ENCODE results near the gene PDZRN3. TPM values are rescaled to one million over a fixed set of nuclear protein-coding genes. Genes with fewer than 3 reads are reported as not detected.

PDZRN3 gene
- total RNA-seq, 1 experiment from 2014 or later: 5.9 TPM

GRCh38 chr3:73530022-73530396, 94.7 kb downstream of the PDZRN3 start:
- Histone ChIP-seq H3K23ac (ENCODE audit: insufficient read length, low read depth, low read length) (no peak overlapping the region), H3K14ac (ENCODE audit: insufficient read depth, low read length) (no peak overlapping the region), H2AFZ (ENCODE audit: low read length) (no peak overlapping the region), H4K5ac (ENCODE audit: insufficient read length, low read depth, low read length) (no peak overlapping the region), H2BK120ac (ENCODE audit: low read depth, low read length, poor library complexity, severe bottlenecking) (no peak overlapping the region), H4K20me1 (ENCODE audit: control insufficient read depth, insufficient read depth, insufficient read length) (no peaks in the 10 kb centered on the region), H3K23me2 (ENCODE audit: insufficient read length, low read depth, low read length, poor library complexity, severe bottlenecking) (no peaks in the 10 kb centered on the region), H3K4ac (ENCODE audit: low read depth, low read length) (no peak overlapping the region), H3K9me3 (ENCODE audit: control insufficient read depth, low read depth, low read length) (no peaks in the 10 kb centered on the region), H3K27ac (ENCODE audit: insufficient read length, low read depth, low read length) (no peak overlapping the region), H2AK5ac (ENCODE audit: insufficient read length, low read length) (no peak overlapping the region), H3T11ph (ENCODE audit: low read length) (no peak overlapping the region), H3K27me3 (ENCODE audit: insufficient read depth, low read length) (no peaks in the 10 kb centered on the region), H4K91ac (ENCODE audit: insufficient read length, low read depth, low read length) (no peak overlapping the region), H3K79me2 (ENCODE audit: insufficient read depth, low read length) (no peaks in the 10 kb centered on the region), H3K9ac (ENCODE audit: extremely low read depth, insufficient read length, low read length) (no peak overlapping the region), H3K56ac (ENCODE audit: insufficient read length, low read depth, low read length) (no peak overlapping the region), H2BK20ac (ENCODE audit: low read depth, low read length, poor library complexity, severe bottlenecking) (no peak overlapping the region), H4K8ac (replicated peaks; ENCODE audit: insufficient read length, low read depth, low read length) (no peak overlapping the region), H3K18ac (ENCODE audit: insufficient read length, low read depth, low read length) (no peak overlapping the region), H2BK12ac (ENCODE audit: insufficient read length, low read depth, low read length) (no peak overlapping the region), H3K4me1 (ENCODE audit: insufficient read depth, low read length) (peaks cover 6% of the 10 kb centered on the region), H2BK15ac (ENCODE audit: low read depth, low read length) (no peak overlapping the region), H2BK5ac (ENCODE audit: insufficient read length, low read length) (no peak overlapping the region), H3K4me2 (ENCODE audit: insufficient read depth, insufficient read length, low read length) (no peak overlapping the region), H3K79me1 (ENCODE audit: insufficient read depth, low read depth, low read length, poor library complexity, severe bottlenecking) (no peaks in the 10 kb centered on the region)
- DNase-seq: no peak
- H3K27ac Mint-ChIP-seq: no peak overlapping the region
- no CpG with 5 or more reads among the region's 4 CpGs for WGBS (ENCODE audit: extremely low coverage, insufficient read length, low lambda C conversion rate)
- no peaks in the 10 kb centered on the region; a peak in 1 of 7 replicates for H3K36me3 Mint-ChIP-seq (ENCODE audit: insufficient read depth in 1 of 3, low read depth in 3 of 3)
- peaks cover 36 to 37% of the 10 kb centered on the region in 2 experiments for H3K4me1 Mint-ChIP-seq
- H3K4me3 Mint-ChIP-seq: no peak overlapping the region
- H3K27me3 Mint-ChIP-seq (ENCODE audit: low read depth): no peaks in the 10 kb centered on the region
- H3K9me3 Mint-ChIP-seq: no peaks in the 10 kb centered on the region
- TF ChIP-seq, protein P1, sequence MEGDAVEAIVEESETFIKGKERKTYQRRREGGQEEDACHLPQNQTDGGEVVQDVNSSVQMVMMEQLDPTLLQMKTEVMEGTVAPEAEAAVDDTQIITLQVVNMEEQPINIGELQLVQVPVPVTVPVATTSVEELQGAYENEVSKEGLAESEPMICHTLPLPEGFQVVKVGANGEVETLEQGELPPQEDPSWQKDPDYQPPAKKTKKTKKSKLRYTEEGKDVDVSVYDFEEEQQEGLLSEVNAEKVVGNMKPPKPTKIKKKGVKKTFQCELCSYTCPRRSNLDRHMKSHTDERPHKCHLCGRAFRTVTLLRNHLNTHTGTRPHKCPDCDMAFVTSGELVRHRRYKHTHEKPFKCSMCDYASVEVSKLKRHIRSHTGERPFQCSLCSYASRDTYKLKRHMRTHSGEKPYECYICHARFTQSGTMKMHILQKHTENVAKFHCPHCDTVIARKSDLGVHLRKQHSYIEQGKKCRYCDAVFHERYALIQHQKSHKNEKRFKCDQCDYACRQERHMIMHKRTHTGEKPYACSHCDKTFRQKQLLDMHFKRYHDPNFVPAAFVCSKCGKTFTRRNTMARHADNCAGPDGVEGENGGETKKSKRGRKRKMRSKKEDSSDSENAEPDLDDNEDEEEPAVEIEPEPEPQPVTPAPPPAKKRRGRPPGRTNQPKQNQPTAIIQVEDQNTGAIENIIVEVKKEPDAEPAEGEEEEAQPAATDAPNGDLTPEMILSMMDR (conservative IDR thresholded peaks at IDR 0.05): no peak

Data from H9 (cell line).